ENCODE measurements around the gene STK35. TPM values are rescaled to one million over a fixed set of nuclear protein-coding genes. Genes with fewer than 3 reads are reported as not detected.

The STK35 gene
- total RNA-seq, 2 experiments from 2014 or later: 14.9 to 16.2 TPM

DNA sequence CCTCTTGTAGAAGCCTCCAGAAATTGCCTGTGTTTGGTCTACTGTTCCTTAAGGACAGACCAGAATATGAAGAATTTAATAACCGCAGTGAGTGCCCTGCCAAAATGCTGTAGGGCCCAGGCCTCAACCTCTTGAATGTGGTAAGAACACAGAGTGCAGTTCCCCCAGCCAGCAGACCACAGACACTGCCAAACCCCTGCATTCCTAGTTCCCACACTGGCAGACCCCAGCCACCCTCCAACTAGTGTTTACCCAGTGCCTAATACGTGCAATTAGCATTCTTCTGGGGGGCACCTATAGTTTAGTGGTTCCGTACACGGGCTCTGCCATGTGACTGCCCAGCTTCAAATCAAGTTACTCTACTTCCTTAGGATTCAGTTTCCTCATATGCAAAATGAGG lies 51.7 kb downstream of the STK35 start:
- CTCF ChIA-PET: interaction anchor here (1.1 kb wide), 1 partner anchor 19 kb away, joined by 3 read pairs; no protein-coding TSS in a partner anchor
- no peak for ATAC-seq
- no peak for DNase-seq
- H3K27me3 Mint-ChIP-seq (ENCODE audit: low read depth): no peaks in the 10 kb centered on the region
- no peaks in the 10 kb centered on the region for H3K36me3 Mint-ChIP-seq (ENCODE audit: low read depth)
- POLR2A ChIA-PET: no interaction called here
- H3K4me1 Mint-ChIP-seq (ENCODE audit: low read depth): no peaks in the 10 kb centered on the region
- H3K4me3 Mint-ChIP-seq: no peak overlapping the region
- H3K9me3 Mint-ChIP-seq (ENCODE audit: insufficient read depth): no peaks in the 10 kb centered on the region
- no peak overlapping the region for H3K27ac Mint-ChIP-seq

DNA sequence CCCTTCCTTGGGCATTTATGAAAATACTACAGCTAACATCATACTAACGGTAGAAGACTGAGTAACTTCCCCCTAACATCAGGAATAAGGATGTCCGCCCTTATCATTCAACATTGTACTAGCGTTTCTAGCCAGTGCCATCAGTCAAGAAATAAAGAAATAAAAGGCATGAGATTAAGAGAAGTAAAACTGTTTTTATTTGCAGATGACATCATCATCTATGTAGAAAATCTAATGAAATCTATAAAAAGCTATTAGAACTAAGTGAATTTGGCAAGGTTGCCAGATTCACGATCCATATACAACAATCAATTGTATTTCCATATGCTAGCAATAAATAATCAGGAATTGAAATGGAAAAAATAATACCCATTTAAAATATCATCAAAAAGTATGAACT lies 54.6 kb downstream of the STK35 start:
- peaks cover 3% of the 10 kb centered on the region for H3K27me3 Mint-ChIP-seq (ENCODE audit: low read depth)
- no peak overlapping the region for H3K4me3 Mint-ChIP-seq
- no peaks in the 10 kb centered on the region for H3K9me3 Mint-ChIP-seq (ENCODE audit: insufficient read depth)
- DNase-seq (no peak), ATAC-seq (no peak)
- no peaks in the 10 kb centered on the region for H3K4me1 Mint-ChIP-seq (ENCODE audit: low read depth)
- ChIA-PET POLR2A (no interaction called here), CTCF (interaction anchor here (1.2 kb wide), 1 partner anchor 379 kb away, joined by 3 read pairs; no protein-coding TSS in a partner anchor)
- no peaks in the 10 kb centered on the region for H3K36me3 Mint-ChIP-seq (ENCODE audit: low read depth)
- H3K27ac Mint-ChIP-seq: no peak overlapping the region

DNA sequence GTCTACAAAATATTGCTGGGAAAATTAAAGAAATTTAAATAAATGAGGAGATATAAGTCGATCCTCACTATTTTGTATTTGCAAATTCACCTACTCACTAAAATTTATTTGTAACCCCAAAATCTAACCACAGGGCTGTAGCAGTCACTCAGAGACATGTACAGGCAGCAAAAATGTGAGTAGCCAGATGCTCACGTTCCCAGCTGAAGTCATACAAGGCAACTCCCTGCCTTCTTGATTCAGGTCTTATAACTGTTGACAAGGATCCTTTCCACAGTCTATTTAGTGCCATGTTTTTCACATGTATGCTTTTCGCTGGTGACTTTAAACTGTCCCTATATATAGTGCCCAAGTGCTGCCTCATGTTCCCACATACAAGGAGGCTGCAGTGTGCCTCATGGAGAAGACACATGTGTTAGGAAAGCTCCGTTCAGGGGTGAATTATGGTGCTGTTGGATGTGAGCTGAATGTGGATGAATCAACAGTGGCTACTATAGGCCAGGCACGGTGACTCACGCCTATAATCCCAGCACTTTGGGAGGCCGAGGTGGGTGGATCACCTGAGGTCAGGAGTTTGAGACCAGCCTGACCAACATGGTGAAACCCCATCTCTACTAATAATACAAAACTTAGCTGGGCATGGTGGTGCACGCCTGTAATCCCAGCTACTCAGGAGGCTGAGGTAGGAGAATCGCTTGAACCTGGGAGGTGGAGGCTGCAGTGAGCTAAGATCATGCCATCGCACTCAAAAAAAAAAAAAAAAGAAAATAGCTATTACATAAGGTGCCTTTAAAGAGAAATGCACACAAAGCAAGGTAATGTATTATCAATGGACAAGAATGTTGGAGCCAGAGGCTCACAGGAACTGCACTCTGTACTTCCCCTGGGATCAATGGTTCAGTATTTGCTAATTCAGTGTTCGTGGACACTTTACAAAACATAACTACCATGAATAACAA lies 55.3 kb downstream of the STK35 start:
- Mint-ChIP-seq H3K9me3 (ENCODE audit: insufficient read depth) (no peaks in the 10 kb centered on the region), H3K27me3 (ENCODE audit: low read depth) (peaks cover 3% of the 10 kb centered on the region), H3K4me3 (no peak overlapping the region), H3K4me1 (ENCODE audit: low read depth) (no peaks in the 10 kb centered on the region), H3K36me3 (ENCODE audit: low read depth) (no peaks in the 10 kb centered on the region), H3K27ac (no peak overlapping the region)
- ATAC-seq (no peak), DNase-seq (no peak)
- POLR2A ChIA-PET: interaction anchor here (0.6 kb wide), 1 partner anchor 47 kb away, joined by 3 read pairs; no protein-coding TSS in a partner anchor
- CTCF ChIA-PET: interaction anchor here (1.2 kb wide), 1 partner anchor 380 kb away, joined by 3 read pairs; no protein-coding TSS in a partner anchor

DNA sequence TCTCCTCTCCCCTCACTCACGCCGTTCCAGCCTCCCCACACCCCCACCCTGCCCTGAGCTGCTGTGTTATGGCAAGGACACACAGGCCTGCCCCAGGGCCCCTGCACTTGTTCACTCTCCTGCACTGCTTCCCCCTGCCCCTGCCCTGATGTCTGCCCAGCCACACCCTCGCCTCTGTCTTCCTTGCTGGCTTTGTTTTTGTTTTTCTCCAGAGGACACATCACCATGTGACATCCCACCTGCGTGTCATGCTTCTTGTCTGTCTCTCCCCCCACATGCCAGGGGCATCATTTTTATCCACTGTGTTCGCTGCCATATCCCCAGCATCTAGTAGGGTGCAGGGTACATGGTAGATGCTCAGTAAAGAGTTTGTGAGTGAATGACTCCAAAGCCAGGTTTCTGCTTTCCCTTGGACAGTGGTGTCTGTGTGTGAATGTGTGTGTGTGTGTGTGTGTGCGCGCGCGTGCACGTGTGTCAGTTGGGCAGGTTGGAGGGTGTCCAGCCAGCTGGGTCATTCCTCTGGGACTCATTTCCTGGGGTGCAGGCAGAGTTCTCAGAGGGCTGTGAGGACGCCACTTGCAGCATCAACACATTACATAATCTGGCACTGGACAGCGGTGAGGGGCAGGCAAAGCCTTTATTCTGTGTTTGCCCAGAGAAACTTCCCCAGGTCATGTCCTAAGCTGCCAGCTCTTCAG lies 60.6 kb downstream of the STK35 start:
- Mint-ChIP-seq H3K9me3 (ENCODE audit: insufficient read depth) (no peaks in the 10 kb centered on the region), H3K36me3 (ENCODE audit: low read depth) (no peaks in the 10 kb centered on the region), H3K27me3 (ENCODE audit: low read depth) (peaks cover 3% of the 10 kb centered on the region), H3K27ac (no peak overlapping the region), H3K4me1 (ENCODE audit: low read depth) (no peaks in the 10 kb centered on the region), H3K4me3 (no peak overlapping the region)
- POLR2A ChIA-PET: interaction anchor here (0.6 kb wide), 1 partner anchor 689 kb away, joined by 3 read pairs; no protein-coding TSS in a partner anchor
- no peak for ATAC-seq
- CTCF ChIA-PET: no interaction called here
- DNase-seq: no peak

DNA sequence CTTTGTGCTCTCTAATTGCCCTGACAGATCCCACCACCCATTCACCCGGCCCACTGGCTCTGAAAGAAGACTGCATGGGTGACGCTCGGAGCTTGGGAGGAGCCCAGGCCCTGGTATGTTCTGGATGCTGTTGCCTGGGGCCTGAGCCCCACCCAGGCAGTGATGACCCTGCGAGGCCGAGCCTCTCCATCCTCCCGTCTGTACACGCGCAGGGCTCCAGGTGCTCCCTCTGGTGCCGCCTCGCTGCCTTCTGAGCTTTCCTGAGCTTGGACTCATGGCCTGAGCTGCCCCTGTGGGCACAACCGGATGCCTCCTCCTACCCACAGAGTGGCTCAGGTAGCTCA lies 61.2 kb downstream of the STK35 start:
- ChIA-PET POLR2A (interaction anchor here (0.6 kb wide), 1 partner anchor 689 kb away, joined by 3 read pairs; no protein-coding TSS in a partner anchor), CTCF (no interaction called here)
- no peak overlapping the region for H3K4me3 Mint-ChIP-seq
- no peaks in the 10 kb centered on the region for H3K36me3 Mint-ChIP-seq (ENCODE audit: low read depth)
- no peaks in the 10 kb centered on the region for H3K4me1 Mint-ChIP-seq (ENCODE audit: low read depth)
- peaks cover 3% of the 10 kb centered on the region for H3K27me3 Mint-ChIP-seq (ENCODE audit: low read depth)
- no peaks in the 10 kb centered on the region for H3K9me3 Mint-ChIP-seq (ENCODE audit: insufficient read depth)
- no peak for DNase-seq
- ATAC-seq: no peak
- no peak overlapping the region for H3K27ac Mint-ChIP-seq

DNA sequence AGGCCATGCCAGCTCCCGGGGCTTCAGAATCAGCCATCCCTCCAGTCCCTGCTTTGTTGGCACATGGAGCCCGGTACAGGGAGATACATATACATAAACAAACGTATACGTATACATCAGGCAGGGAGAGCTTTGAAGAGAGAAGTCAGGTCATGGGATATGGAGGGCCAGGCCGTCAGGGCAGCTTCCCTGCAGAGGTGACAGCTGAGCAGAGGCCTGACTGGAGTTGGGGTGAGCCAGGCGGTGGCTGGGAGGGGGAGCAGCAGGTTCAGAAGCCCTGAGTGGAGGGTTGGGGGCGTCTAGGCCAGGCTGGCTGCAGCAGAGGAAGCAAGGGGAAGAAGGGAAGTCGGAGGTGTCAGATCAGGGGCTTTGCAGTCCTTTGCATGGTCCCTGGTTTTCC lies 61.7 kb downstream of the STK35 start:
- ATAC-seq (no peak), DNase-seq (no peak)
- Mint-ChIP-seq H3K36me3 (ENCODE audit: low read depth) (no peaks in the 10 kb centered on the region), H3K27ac (no peak overlapping the region), H3K9me3 (ENCODE audit: insufficient read depth) (no peaks in the 10 kb centered on the region), H3K27me3 (ENCODE audit: low read depth) (peaks cover 3% of the 10 kb centered on the region), H3K4me1 (ENCODE audit: low read depth) (no peaks in the 10 kb centered on the region), H3K4me3 (no peak overlapping the region)
- ChIA-PET POLR2A (interaction anchor here (0.6 kb wide), 1 partner anchor 688 kb away, joined by 3 read pairs; no protein-coding TSS in a partner anchor), CTCF (no interaction called here)

DNA sequence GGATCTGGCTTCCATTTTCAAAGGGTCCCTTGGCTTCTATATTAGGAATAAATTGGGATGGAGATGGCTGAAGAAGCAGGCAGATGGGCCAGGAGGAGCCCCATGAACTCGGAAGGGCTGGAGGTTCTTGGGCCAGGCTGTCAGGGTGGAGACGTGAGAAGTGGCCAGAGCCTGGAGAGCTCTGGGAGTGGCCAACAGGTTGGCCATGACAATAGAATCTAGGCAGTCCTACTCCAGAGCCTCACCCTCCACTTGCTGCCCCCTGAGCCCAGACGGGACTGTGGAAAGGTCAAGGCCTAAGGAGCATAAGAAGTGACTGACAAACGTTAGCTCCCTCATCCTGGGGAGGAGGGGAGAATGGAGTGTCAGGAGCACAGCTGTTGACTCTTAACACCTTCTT lies 62.1 kb downstream of the STK35 start:
- DNase-seq: no peak
- ChIA-PET POLR2A (no interaction called here), CTCF (interaction anchor here (0.6 kb wide), 1 partner anchor 199 kb away, joined by 3 read pairs; no protein-coding TSS in a partner anchor)
- no peak overlapping the region for H3K4me3 Mint-ChIP-seq
- no peak for ATAC-seq
- H3K4me1 Mint-ChIP-seq (ENCODE audit: low read depth): no peaks in the 10 kb centered on the region
- H3K9me3 Mint-ChIP-seq (ENCODE audit: insufficient read depth): no peaks in the 10 kb centered on the region
- no peaks in the 10 kb centered on the region for H3K36me3 Mint-ChIP-seq (ENCODE audit: low read depth)
- no peak overlapping the region for H3K27ac Mint-ChIP-seq
- H3K27me3 Mint-ChIP-seq (ENCODE audit: low read depth): peaks cover 3% of the 10 kb centered on the region

DNA sequence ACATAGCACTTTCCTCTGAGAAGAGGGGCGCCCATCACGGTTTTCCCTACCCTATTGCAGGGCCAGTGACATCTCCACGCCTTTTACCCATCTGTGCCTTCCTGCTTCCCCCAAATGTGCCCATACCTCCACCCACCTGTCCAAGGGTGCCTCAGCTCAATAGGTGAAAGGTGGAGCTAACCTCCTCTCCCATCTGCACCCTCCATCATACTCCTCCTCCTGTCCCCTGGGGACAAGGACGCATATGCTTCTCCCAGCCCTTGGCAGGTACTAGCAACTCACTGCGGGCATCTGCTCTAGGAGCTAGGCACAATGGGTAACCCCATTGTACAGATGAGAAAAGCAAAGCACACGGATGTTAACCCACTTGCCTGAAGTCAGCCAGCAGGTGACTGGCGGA lies 62.8 kb downstream of the STK35 start:
- DNase-seq (no peak), ATAC-seq (no peak)
- CTCF ChIA-PET: interaction anchor here (0.6 kb wide), 1 partner anchor 199 kb away, joined by 3 read pairs; no protein-coding TSS in a partner anchor
- H3K36me3 Mint-ChIP-seq (ENCODE audit: low read depth): no peaks in the 10 kb centered on the region
- H3K4me3 Mint-ChIP-seq: no peak overlapping the region
- no peaks in the 10 kb centered on the region for H3K4me1 Mint-ChIP-seq (ENCODE audit: low read depth)
- POLR2A ChIA-PET: no interaction called here
- H3K27me3 Mint-ChIP-seq (ENCODE audit: low read depth): peaks cover 1% of the 10 kb centered on the region
- no peaks in the 10 kb centered on the region for H3K9me3 Mint-ChIP-seq (ENCODE audit: insufficient read depth)
- H3K27ac Mint-ChIP-seq: no peak overlapping the region

DNA sequence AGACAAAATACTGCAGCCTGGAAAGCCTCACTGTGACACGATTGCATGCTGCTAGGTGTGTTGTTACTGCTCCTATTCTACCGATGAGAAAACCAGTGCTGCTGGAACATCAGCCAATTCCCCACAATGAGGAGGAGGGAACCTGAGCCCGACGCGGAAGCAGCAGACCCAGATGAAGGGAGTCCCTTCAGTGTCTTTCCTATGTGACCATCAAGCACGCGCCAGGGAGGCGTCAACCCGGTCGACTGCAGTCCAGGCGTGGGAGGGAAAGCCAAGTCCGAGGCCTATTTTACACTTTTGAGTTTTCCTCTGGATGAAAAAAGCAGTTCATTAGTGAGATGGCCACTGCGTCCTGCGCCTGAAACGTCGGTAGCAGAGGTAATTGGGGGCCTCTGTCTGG lies 63.3 kb downstream of the STK35 start:
- H3K9me3 Mint-ChIP-seq (ENCODE audit: insufficient read depth): no peaks in the 10 kb centered on the region
- ATAC-seq: no peak
- no peaks in the 10 kb centered on the region for H3K27me3 Mint-ChIP-seq (ENCODE audit: low read depth)
- no peaks in the 10 kb centered on the region for H3K4me1 Mint-ChIP-seq (ENCODE audit: low read depth)
- H3K27ac Mint-ChIP-seq: no peak overlapping the region
- ChIA-PET CTCF (no interaction called here), POLR2A (no interaction called here)
- no peak overlapping the region for H3K4me3 Mint-ChIP-seq
- no peaks in the 10 kb centered on the region for H3K36me3 Mint-ChIP-seq (ENCODE audit: low read depth)
- no peak for DNase-seq

DNA sequence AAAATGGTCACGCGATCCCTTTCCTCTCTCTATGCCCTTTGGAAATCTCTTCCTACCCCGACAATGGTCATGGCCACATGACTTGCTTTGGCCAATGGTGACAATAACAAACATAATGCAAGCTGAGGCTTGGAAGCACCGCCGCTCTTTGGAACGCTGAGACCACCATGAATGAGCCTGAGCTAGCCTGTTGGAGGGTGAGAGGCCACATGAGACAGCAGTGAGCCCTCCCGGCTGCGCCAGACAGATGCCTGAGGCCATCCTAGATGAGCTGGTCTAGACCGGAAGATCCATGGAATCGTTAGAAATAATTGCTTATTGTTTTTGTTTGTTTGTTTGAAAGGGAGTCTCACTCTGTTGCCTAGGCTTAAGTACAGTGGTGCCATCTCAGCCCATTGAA lies 64.2 kb downstream of the STK35 start:
- no peak for DNase-seq
- ChIA-PET POLR2A (no interaction called here), CTCF (no interaction called here)
- no peaks in the 10 kb centered on the region for H3K36me3 Mint-ChIP-seq (ENCODE audit: low read depth)
- H3K4me1 Mint-ChIP-seq (ENCODE audit: low read depth): no peaks in the 10 kb centered on the region
- no peak for ATAC-seq
- no peaks in the 10 kb centered on the region for H3K9me3 Mint-ChIP-seq (ENCODE audit: insufficient read depth)
- peaks cover 2% of the 10 kb centered on the region for H3K27me3 Mint-ChIP-seq (ENCODE audit: low read depth)
- no peak overlapping the region for H3K4me3 Mint-ChIP-seq
- H3K27ac Mint-ChIP-seq: no peak overlapping the region

DNA sequence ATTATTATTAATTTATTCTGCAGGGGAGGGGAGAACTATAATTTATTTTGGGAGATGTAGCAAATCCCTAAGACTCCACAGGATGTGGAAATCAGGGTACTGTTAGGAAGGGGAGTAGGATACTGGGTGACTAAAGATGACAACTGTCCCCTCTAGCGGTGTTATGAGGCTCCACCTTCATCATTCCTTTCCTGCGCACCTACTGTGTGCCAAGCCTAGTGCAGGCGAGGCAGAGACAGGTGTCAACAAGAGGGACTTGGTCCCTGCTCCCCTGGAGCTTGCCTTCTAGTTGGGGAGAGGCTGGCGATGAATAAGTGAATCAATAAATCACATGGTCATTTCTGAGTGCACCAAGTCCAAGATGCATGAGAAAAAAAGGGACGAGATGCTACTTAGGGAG lies 65.5 kb downstream of the STK35 start:
- ATAC-seq: no peak
- H3K9me3 Mint-ChIP-seq (ENCODE audit: insufficient read depth): no peaks in the 10 kb centered on the region
- no peaks in the 10 kb centered on the region for H3K36me3 Mint-ChIP-seq (ENCODE audit: low read depth)
- ChIA-PET POLR2A (no interaction called here), CTCF (no interaction called here)
- H3K4me1 Mint-ChIP-seq (ENCODE audit: low read depth): no peaks in the 10 kb centered on the region
- H3K4me3 Mint-ChIP-seq: no peak overlapping the region
- DNase-seq: no peak
- peaks cover 4% of the 10 kb centered on the region for H3K27me3 Mint-ChIP-seq (ENCODE audit: low read depth)
- no peak overlapping the region for H3K27ac Mint-ChIP-seq

DNA sequence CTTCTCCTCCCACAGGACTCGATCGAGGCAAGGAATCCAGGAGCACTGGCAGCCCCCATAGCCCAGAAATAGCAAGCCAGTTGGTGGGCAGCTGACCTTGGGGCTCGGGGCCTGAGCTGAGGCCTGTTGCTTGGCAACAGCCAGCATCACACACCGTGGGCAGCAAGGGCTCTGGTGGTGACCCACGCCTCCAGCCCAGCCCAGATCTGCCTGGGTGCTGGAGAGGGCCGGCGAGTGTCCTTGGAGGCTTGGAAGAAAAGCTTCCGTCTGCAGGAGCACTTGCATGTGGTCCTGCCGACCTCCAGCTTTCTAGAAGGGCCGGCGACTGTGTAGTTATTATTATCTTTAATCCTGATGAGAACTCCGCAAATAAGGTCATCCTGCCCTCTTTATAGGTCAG lies 67.3 kb downstream of the STK35 start:
- no peak overlapping the region for H3K27ac Mint-ChIP-seq
- H3K27me3 Mint-ChIP-seq (ENCODE audit: low read depth): peaks cover 7% of the 10 kb centered on the region
- H3K4me1 Mint-ChIP-seq (ENCODE audit: low read depth): peaks cover 3% of the 10 kb centered on the region
- CTCF ChIA-PET: no interaction called here
- POLR2A ChIA-PET: no interaction called here
- no peaks in the 10 kb centered on the region for H3K9me3 Mint-ChIP-seq (ENCODE audit: insufficient read depth)
- H3K36me3 Mint-ChIP-seq (ENCODE audit: low read depth): no peaks in the 10 kb centered on the region
- DNase-seq: no peak
- ATAC-seq: no peak
- no peak overlapping the region for H3K4me3 Mint-ChIP-seq
